ENCODE measurements around the gene STK25.
A peak's percentile ranks its signal among the peaks of the same experiment; 100 is the strongest.
"Not testable (repeated sequence)": the region's sequence is repeated elsewhere in the genome, so short reads cannot be mapped to it uniquely, and the experiment has no call there.

Gene STK25

DNA sequence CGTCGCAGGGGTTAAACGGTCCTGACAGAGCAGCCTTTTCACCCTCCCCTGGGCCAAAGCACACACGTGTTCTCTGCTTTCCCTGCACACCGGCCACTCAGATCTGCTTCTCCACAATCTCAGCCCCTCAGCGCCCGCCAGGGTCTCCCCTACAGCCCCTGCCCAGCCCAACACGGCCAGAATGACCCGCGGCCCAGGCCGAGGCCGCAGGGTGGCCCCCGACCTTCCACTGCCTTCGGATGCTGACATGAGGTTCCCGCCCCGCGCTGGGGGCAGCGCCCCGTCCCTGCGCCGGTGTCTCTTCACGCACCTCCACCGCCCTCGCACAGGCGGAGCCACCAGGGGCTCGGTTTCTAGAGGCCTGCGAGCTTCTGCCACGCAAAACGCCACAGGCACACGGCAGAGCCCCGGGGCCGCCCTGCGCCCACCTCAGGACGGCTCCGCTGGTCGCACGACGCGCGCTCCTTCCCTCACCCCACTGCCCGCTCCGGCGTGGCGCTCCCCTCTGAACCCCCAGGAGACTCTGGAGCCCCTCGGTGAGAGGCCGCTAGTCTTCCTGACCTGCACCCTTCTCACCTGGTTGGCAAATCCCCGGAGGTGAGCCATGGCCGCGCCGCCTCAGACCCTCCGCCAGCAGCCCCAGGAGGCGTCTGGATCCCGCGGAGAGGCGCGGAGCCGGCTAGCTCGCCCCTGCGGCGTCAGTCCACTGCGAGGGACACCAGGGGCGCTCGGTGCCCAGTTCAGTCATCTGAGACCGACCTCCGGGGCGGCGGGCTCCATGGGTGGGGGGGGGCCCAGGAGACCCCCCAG, 749 bp downstream of the STK25 start:
- DNase-seq: peak; percentile 45

DNA sequence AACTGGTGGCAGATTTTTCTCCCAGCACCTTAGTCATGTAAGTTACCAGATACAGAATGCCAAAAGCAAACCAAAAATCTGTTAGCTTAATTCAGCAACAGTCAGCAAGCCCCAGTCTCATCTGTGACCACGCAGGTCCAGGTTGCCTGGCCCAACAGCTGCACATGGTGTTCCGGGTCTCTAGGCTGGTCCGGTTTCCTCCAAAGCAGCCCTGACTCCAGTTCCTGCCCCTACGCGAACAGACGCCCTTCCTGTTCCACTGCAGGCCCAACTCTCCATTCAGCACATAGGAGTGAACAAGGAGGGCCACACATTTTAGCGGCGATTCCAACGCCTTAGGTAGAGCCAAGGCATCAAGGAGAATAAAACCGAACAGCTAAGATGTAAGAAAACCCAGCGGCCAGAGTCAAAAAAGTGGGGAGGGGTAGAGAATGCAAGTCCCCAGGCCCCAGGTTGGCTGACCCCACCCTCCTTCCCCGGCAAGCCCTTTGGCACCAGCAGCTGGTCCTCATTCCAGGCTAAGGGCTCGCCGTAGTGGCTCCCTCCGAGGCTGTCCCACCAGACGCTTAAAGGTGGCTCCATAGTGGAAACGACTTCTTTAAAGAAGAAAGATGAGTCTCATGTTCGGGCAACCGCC, 1.5 kb downstream of the STK25 start:
- no peak for DNase-seq

DNA sequence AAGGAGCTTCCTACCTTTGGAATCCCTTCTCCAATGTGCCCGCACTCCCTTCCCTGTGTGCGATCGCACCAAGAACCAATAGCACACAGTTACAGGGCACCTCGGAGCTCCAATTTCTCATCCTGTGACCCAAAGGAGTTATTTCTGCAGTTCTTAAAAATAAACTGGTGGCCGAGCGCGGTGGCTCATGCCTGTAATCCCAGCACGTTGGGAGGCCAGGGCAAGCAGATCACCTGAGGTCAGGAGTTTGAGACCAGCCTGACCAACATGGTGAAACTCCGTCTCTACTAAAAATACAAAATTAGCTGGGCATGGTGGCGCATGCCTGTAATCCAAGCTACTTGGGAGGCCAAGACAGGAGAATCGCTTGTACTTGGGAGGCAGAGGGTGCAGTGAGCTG, 2.1 kb downstream of the STK25 start:
- not testable (repeated sequence) for DNase-seq

DNA sequence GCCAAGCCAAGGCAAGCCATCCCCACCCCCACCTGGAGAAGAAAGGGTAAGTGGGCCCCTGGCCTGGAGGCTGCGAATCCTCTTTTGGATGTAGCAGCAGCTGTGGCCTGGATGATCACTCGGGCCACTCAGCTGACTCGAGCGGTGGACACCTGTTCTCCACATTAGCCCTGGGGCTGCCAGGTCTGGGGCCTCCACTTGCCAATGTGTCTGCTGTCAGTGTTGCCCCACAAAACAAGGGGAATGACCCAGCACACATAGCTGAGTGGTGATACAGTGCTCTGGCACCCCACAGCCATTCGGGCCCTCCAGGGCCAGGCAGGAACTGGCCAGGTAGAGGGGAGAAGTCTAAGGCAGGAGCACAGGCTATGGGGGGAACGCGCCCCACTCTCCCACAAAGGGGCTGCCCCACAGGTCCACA, 2.6 kb downstream of the STK25 start:
- DNase-seq: no peak

DNA sequence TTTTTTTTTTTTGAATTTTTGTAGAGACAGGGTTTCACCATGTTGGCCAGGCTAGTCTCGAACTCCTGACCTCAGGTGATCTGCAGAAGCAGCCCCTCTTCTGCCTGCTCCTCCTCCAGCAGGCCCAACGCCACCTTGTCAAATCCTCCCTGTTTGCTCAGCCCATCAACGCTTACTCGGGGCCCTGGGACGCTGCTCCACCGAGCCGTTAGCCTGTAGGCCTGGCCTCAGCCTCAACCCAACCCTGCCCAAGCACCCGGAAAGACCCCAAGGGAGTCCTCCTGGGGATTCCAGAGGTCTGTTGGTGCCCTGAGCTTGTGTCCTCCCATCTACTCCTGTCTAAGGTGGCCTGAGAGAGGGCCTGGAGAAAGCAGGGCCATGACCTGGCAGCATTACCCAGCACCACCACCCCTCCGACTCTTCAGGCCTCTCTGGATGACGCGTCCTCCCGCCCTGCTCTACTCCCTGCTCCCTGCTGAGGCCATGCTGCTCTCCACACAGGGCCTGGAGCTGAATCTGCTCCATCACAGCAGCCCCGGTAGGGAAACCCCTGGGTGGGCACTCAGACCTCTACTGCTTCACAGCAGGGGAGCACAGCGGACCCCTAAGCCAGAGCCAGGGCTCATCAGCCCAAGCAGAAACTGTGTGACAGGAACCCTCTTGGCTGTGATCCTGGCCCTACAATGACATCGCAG, 3.2 kb downstream of the STK25 start:
- no peak for DNase-seq

DNA sequence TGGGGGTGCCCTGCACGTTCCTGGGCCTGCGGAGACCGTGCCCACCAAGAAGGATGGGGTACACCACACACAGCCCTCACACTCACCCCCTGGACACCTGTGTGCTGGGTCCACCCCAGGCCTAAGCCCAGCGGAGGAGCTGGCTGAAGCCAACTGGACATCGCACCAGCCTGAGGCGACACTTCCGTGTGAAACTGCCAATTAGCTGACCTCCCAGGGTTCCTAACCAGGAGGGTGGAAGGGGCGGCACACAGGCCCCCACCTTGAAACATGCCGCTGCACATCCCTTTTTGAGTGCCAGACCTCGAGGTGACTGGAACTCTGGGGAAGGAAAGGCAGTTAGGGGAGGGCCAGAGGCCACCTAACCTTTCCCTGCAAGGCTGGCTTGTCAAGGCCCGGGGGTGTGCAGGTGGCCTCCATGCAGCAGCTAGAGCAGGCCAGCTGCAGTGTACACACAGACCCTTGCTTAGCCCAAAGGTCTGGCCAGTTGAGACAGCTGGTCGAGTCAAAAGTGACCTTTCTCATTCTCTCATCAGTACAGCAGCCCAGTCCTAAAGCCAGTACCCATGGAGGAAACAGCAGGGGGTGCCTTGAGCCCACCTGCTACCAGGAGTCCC, 4.5 kb downstream of the STK25 start:
- no peak for DNase-seq

DNA sequence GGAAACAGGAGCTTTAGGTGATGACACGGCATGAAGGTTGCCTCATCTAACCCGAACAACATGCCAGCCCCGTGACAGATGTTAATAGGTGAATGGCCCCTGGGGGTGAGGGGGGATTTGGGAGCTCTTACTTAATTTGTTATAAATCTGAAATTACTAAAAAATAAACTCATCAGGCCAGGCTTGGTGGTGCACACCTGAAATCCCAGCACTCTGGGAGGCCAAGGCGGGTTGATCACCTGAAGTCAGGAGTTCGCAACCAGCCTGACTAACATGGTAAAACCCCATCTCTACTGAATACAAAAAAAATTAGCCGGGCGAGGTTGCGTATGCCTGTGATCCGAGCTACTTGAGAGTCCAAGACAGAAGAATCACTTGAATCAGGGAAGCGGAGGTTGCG, 6.1 kb downstream of the STK25 start:
- DNase-seq: no peak

DNA sequence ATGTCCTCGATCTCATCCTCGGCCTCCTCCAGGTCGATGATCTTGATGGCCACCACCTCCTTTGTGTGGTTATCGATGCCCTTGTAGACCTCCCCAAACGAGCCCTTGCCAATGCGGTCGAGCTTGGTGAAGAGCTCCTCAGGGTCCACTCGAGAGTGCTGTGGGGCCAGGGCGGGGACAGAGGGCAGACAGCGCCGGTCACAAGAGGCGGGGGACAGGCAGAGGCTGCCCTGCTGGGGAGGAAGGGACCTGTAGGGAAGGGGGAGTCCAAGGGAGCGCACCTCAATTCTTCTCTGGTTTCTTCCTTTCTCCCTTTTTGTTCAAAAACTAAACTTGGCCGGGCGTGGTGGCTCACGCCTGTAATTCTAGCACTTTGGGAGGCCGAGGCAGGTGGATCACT, 6.8 kb downstream of the STK25 start:
- DNase-seq: no peak

DNA sequence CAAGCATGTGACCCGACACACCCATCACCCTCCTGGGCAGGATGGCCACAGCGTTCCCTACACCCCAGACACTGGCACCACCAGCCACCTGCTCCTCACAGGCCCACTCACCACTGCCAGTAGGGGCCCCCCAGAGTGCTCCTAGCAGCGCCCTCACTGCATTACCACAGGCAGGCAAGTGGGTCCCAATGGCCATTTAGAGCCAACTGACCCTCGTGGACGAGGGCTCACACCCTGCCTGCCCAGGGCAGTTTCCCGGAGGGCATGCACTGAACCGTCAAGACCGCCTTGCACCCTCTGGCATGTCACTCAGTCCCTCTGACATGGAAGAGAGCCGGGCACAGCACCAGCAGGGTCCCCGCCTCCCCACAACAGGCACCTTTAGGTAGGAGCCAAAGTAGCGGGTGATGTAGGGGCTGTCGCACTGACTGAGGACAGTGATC, 7.3 kb downstream of the STK25 start:
- DNase-seq: no peak

DNA sequence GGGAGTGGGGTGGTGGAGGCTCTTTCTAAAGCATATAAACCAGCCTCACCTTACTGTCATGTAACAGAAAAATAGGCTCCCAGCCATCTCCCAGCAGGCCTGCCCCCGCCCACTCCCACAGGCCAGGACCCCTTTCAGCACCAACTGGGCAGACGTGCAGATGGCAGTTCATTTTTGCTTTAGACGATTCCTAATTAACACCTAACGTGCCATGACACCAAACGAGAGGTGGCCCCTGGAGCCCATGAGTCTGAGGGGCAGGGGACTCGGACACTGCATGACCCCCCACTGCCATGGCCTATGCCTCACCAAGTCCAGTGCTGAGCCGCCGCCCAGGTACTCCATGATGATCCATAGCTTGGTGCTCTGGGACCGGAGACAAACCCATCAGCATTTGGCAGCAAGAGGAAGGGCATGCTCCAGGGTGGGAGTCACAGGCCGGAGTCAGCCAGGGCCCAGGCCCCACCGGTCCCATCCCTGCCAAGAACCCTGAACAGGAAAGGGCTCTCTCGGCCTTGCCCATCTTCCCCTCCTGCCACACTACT, 7.9 kb downstream of the STK25 start:
- DNase-seq: no peak

DNA sequence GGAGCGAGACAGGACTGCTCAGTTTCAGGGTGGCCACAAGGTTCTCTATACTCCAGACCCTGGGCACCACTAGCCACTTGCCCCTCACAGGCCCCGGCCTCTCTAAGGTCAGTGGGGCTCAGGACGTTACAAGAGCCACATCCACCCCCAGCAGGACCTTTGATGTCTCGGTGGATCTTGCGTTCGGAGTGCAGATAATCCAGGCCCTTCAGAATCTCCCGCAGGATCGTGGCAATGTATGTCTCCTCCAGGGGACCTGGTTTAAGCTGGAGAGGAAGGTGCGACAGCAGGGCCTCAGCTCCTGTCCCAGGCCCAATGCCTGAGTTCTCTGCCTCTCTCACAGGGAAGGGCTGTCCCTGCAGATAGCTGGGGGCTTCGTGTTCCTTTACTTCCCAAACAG, 8.4 kb downstream of the STK25 start:
- DNase-seq: no peak

DNA sequence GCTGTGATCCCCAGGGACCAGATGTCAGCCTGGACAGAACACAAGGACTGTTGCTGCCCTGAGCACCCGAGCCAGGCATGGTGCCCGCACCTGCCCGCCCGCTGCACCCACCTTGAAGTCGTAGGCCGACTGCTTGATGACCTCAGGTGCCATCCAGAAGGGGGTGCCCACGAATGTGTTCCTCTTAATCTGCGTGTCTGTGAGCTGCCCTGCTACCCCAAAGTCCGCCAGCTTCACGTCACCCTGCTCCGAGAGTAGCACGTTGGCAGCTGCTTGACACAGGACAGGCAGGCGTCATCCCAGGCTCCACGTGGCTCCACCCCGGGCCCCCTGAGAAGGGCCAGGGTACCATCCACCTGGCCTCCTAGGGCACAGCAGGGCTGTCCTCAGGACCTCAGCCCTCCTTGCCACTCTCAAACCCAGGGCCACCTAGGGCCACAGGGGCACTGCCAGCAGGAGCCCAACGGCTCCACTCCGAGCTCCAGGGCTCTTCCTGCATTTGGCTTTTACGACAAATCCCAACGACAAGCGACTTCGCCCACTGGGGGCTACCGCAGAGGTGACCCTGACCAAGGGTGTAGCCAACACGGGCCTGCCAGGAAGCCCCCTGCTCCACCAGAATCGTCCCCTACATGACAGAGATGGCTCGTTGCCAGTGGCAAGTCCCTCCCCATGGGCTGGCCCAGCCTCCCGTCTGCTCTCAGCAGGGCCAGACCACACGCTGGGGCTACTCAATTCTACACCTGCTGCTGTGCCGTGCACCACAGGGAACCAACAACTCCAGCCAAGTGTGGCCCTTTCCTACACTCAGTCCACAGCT, 9.0 kb downstream of the STK25 start:
- no peak for DNase-seq

DNA sequence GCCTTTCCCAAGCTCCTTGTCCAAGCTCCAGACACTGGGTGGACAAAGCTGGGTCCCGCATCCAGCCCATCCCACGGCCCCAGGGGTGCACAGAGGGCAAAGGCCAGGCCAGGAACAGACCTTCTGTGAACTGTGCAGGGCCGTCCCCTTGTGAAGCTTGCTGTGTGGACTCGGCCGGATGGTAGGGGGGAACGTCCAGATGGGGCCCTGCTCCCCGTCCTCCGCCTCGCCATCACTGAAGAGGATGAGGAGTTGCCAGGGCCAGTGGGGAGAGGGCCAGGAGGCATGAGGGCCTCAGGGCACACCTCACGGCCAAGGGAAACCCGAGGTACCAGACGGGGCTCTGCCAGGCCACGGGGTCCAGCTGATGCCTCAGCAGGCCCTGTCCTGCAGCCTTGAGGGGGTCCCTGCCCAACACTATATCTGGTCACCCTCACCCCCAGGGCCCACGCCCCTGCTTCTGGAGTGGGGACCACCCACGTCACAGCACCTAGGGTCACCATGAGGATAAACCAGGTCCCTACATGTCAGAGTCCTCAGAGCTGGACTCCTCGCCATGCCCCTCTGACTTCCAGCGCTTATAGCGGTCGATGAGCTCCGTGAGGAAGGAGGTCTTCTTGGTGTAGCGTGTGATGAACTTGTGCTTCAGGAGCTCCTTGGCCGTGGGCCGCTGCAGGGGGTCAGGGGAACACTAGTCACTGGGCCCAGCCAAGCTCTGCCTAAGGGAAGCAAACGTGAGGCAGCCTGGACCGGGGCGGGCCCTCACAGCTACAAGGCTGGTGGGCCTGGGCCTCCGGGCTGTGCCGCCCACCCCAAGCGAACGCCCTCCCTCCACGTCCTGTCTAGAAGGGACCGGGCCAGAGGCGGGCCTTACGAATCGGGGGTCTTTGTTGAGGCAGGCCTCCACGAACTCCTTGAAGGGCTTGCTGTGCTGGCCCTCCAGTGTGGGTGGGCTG, 10.0 kb downstream of the STK25 start:
- DNase-seq: no peak

DNA sequence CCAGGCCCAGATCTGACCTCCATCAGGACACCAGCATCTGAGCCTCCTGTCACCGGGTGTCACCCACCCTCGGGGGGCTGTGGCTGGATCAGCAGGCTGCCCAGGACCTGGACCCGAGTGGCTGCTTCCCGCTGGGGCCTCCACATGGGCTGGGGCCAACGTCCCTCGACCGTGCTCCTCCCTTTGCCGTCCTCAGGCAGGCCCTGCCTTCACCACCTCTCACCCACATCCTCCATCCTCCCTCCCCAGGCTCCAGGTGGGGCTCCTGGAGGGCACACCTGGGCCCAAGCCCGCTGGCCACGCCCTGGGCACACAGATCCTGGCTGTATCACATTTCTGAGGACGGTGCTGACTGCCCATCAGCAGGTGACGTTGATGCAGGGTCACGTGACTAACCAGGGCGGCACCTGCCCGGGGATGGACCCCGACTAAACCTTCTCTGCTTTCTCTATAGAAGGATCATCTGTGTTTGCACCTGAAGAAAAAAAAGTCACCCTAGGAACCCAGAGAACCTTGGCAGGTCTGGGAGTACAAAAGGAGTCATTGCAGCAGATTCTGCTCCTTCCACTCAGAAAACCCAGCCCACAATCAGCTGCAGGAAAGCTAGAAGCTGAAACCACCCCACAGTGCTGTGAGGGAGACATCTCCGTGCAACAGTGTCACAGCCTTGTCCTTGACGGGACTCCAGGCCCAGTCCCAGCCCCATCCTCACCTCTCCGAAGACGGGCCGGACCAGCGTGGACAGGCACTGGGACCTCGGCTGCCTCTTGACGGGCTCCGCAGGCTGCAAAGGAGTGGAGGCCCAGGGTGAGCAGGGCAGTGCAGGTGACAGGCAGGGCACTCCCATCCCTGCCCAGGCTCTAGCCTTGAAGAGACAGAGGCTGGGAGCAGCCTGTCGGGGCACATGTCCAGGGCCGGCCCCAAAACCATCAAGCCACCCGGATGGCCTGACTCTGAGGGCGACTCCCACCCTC, 11.2 kb downstream of the STK25 start:
- no peak for DNase-seq

DNA sequence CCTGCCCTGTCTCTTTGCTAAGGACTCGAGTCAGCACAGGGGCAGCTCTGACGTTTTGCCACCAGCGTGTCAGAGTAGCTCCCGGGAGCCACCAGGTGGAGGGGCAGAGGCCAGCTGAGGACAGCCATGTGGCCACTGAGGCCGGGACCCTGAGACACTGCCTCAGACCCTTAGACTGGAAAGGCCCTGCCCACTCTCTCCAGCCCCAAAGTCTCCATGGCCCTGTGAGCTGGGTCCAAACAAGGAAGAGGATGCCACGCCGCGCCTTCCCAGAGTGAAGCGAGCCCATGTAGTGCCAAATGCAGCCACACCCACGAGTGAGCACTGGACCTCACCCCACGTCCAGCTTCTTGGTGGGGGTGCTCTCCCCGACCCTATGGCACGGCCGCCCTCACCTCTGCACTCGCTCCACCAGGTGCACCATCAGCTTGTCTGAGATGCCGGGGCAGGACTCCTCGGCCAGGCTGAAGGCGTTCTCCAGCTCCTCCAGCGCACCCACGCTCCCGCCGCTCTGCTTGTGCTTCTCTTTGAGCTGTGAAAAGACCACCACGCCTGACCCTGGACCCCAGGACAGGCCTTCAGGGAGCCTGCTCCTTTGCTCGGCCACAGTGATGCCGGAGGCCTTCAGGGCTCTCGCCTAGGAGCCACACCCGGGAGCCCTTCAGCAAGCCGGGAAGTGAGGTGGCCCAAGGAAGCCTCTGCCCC, 12.2 kb downstream of the STK25 start:
- no peak for DNase-seq

DNA sequence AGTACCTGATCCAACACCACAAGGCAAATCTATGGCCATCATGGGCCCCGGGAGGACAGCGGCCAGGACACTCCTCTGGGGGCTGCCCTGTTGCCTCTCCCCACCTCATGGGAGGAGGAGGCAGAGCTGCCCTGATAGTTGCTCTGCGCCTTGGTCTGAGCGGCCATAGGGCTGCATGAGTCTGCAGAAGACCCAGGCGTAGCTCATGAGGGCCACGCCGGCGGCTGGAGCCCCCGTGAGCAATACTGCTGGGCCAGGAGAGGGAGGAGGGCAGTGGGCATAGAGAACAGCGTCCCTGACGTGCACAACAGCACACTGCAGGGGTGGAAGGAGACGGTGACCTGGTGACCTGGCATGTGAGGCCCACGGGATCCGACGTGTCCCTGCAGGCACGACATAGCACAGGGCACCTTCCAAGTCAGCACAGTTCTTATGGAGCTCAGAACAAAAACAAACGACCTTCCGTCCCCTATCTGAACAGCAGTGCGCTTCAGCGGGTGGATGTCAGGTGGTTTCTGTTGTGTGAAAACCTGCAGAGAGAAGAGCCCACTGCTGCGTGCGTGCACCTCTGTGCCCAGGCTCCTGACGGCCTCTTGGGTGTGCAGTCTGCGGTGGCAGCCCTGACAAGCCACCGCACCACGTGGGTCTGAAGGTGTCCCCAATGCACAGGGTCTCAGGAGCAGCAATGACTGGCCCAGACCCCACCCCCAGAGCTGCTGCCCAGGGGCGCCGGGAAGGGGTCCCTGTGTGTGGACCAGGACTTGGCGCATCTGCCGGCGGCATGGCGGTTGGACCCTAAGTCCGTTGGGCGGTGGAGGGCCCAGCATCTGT, 13.0 kb downstream of the STK25 start:
- no peak for DNase-seq

DNA sequence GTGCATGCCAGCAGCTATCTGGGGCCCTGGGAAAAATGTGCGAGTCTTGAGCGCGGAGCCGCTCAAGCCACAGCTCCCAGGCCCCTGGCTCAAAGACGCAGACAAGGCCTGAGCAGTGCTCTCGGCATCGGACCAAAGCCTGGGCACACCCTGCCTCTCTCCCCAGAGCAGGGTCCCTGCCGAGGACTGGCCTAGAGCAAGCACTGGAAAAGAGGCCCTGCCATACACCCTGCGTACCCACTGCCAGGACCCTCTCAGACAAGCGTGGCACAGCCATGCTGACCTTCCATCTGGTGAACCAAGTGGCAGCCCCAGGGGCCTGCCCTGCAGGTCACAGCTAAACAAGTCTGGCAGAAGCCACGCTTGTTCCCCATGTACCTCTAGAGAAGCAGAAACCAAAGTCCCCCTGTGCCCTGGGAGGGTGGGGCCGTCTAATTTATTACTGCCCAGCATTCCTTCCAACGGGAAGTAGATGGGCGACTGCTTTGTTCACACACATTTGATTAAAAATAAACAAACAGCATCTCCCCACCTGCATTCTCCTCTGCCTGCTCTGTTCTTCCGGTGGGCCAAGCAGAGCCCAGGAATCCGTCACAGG, 14.0 kb downstream of the STK25 start:
- DNase-seq: no peak

DNA sequence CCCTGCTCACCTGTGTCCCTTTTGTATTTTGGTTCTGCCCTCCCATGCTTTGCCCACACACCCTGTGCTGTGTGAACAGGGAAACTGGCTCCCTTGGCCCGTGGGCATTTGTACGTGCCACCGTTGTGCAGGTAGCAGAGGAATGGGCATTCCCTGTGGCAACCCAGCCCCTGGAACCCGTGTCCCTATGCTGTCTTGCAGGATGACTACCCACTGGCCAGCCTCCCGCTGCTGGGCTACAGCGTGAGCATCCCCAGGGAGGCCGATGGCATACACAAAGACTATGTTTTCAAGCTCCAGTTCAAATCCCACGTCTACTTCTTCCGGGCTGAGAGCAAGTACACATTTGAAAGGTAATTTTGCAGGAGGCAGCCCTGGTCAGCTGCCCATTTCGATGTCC, 15.3 kb downstream of the STK25 start:
- no peak for DNase-seq

Data from NCI-H1436 (cell line).